Left lung (tissue), 10 donors: Measurements from ENCODE around the gene ENTPD5. TPM values are rescaled to one million over a fixed set of nuclear protein-coding genes. Genes with fewer than 3 reads are reported as not detected.

ENCODE experiments used
- ATAC-seq: fragments of 200-7000 bp; cut with Tn5 transposase; one replicate; pipeline ENCODE4 v1.9.1; 2020; ENCODE audit warnings: moderate library complexity
- DNase-seq, 4 donors: peaks; one replicate each; pipeline ENCODE4 v3.0.0-alpha.2; 2013 to 2020
- H3K27ac ChIP-seq, 2 donors: fragments of 200-600 bp; sonication (generic) in 1 of 2; one replicate each; pipeline versions ENCODE4 v1.5.0 to v1.8.0; 2020 to 2021
- H3K27me3 ChIP-seq, 2 donors: fragments of 200-600 bp; sonication (generic) in 1 of 2; one replicate each; pipeline versions ENCODE4 v1.5.0 to v1.8.0; 2020 to 2021
- H3K36me3 ChIP-seq, 2 donors: fragments of 200-600 bp; sonication (generic) in 1 of 2; one replicate each; pipeline versions ENCODE4 v1.5.0 to v1.8.0; 2020 to 2021
- H3K4me1 ChIP-seq, 2 donors: fragments of 200-600 bp; one replicate each; pipeline ENCODE4 v1.8.0; 2021
- H3K4me3 ChIP-seq, 2 donors: fragments of 200-600 bp; sonication (generic) in 1 of 2; one replicate each; pipeline versions ENCODE4 v1.5.0 to v1.8.0; 2020 to 2021; ENCODE audit warnings: mild to moderate bottlenecking in 1 of 2
- H3K9me3 ChIP-seq, 2 donors: fragments of 200-600 bp; sonication (generic) in 1 of 2; one replicate each; pipeline versions ENCODE4 v1.5.0 to v1.8.0; 2020 to 2021
- CTCF ChIP-seq, 2 donors: fragments of 200-600 bp; sonication (generic) in 1 of 2; IDR thresholded peaks; one replicate each; pipeline versions ENCODE4 v1.5.0 to v1.8.0; 2021; ENCODE audit warnings: antibody characterized with exemption in 2 of 2
- intact Hi-C, 2 donors: fragments of 100-400 bp; cut with DNase I; formaldehyde crosslinking; loops; one replicate each; pipeline versions ENCODE4 v1.11.2 to v1.14.2; 2022
- polyA plus RNA-seq, 6 donors: library from polyadenylated mRNA; unstranded; fragments of 120-200 nt; gene quantifications; one replicate each; pipeline ENCODE4 v1.2.1, GENCODE V29; 2013; ENCODE audit not compliant: insufficient read length in 6 of 6
- total RNA-seq, 2 donors: library from RNA; stranded (reverse); fragmentation: NEBNext Ultra II Directional; extraction: Animal tissue kit (Norgen Biotek cat#: 25700); gene quantifications; one replicate each; pipeline ENCODE4 v1.2.1, GENCODE V29; 2021
- donor health status: DM: no; HTN: yes; CAD: no.
- donor health status: DM: no; HTN: no; CAD: no.

The ENTPD5 gene
- total and polyA plus RNA-seq, 8 donors = 16.0 to 18.7 (median 17.9) TPM

GRCh38 chr14:73945159-73945670 is 73.9 kb downstream of the ENTPD5 start:
- intact Hi-C loops = no loop called here
- Histone ChIP-seq H3K27me3 (no peaks in the 10 kb centered on the region), H3K4me3 (no peak overlapping the region), H3K9me3 (no peaks in the 10 kb centered on the region), H3K4me1 (peaks cover 8 to 29% of the 10 kb centered on the region in 2 donors), H3K36me3 (peaks cover 0 to 12% of the 10 kb centered on the region in 2 donors), H3K27ac (no peak overlapping the region)
- no peak for TF ChIP-seq CTCF (IDR thresholded peaks at IDR 0.05)
- peak; percentile 1 for ATAC-seq
- no peak for DNase-seq

- Histone ChIP-seq H3K27ac (no peak overlapping the region), H3K36me3 (peaks cover 0 to 14% of the 10 kb centered on the region in 2 donors), H3K4me3 (no peak overlapping the region), H3K27me3 (no peaks in the 10 kb centered on the region), H3K4me1 (peaks cover 8 to 29% of the 10 kb centered on the region in 2 donors), H3K9me3 (no peaks in the 10 kb centered on the region)
- ATAC-seq (peak; percentile 25), DNase-seq (peak in 1 of 4 donors; percentile 76)
- intact Hi-C loops = no loop called here
- TF ChIP-seq CTCF (IDR thresholded peaks at IDR 0.05) = no peak
Observed at GRCh38 chr14:73944432-73945158, 74.5 kb downstream of the ENTPD5 start.

- no peak for TF ChIP-seq CTCF (IDR thresholded peaks at IDR 0.05)
- H3K36me3 ChIP-seq = peaks cover 0 to 14% of the 10 kb centered on the region in 2 donors
- H3K4me3 ChIP-seq = no peak overlapping the region
- H3K27me3 ChIP-seq = no peaks in the 10 kb centered on the region
- peak overlapping the region in 1 of 2 donors; percentile 65 for H3K27ac ChIP-seq
- no peaks in the 10 kb centered on the region for H3K9me3 ChIP-seq
- DNase-seq (peak in 2 of 4 donors; percentile 50 to 69), ATAC-seq (peak; percentile 68)
- intact Hi-C loops = no loop called here
- peaks cover 8 to 23% of the 10 kb centered on the region in 2 donors for H3K4me1 ChIP-seq
Observed at GRCh38 chr14:73943083-73943482, 76.0 kb downstream of the ENTPD5 start.

- no peak for TF ChIP-seq CTCF (IDR thresholded peaks at IDR 0.05)
- no peak for DNase-seq
- H3K27ac ChIP-seq = peak overlapping the region in 1 of 2 donors; percentile 65
- ATAC-seq = no peak
- H3K4me1 ChIP-seq = peaks cover 8 to 23% of the 10 kb centered on the region in 2 donors
- no peaks in the 10 kb centered on the region for H3K27me3 ChIP-seq
- no peak overlapping the region for H3K4me3 ChIP-seq
- no peaks in the 10 kb centered on the region for H3K9me3 ChIP-seq
- H3K36me3 ChIP-seq = peaks cover 0 to 21% of the 10 kb centered on the region in 2 donors
- intact Hi-C loops = no loop called here
Observed at GRCh38 chr14:73942180-73942579, 76.9 kb downstream of the ENTPD5 start.

GRCh38 chr14:73937012-73937411 is 82.1 kb downstream of the ENTPD5 start:
- H3K4me1 ChIP-seq = peaks cover 0 to under 1% of the 10 kb centered on the region in 2 donors
- no peak overlapping the region for H3K27ac ChIP-seq
- no peak for TF ChIP-seq CTCF (IDR thresholded peaks at IDR 0.05)
- H3K9me3 ChIP-seq = no peaks in the 10 kb centered on the region
- no peaks in the 10 kb centered on the region for H3K27me3 ChIP-seq
- intact Hi-C loops = no loop called here
- no peak overlapping the region for H3K4me3 ChIP-seq
- peaks cover 0 to 58% of the 10 kb centered on the region in 2 donors for H3K36me3 ChIP-seq
- ATAC-seq (no peak), DNase-seq (no peak)
